Mucosa of descending colon (tissue), 3 donors: Measurements from ENCODE around the gene PTH1R. TPM values are rescaled to one million over a fixed set of nuclear protein-coding genes. Genes with fewer than 3 reads are reported as not detected.
A peak's percentile ranks its signal among the peaks of the same experiment; 100 is the strongest.

ENCODE experiments used
- ATAC-seq: fragments of 200-7000 bp; cut with Tn5 transposase; one replicate; pipeline ENCODE4 v1.9.1; 2020; ENCODE audit warnings: mild to moderate bottlenecking, moderate library complexity
- DNase-seq, 3 donors: peaks; one replicate each; pipeline ENCODE4 v3.0.0-alpha.2; 2020
- H3K36me3 ChIP-seq: fragments of 200-600 bp; one replicate; pipeline ENCODE4 v1.8.0; 2021; ENCODE audit warnings: low read depth, mild to moderate bottlenecking
- H3K4me1 ChIP-seq: fragments of 200-600 bp; one replicate; pipeline ENCODE4 v1.8.0; 2021; ENCODE audit warnings: low read depth, mild to moderate bottlenecking
- H3K4me3 ChIP-seq: fragments of 200-600 bp; one replicate; pipeline ENCODE4 v1.8.0; 2021; ENCODE audit warnings: mild to moderate bottlenecking
- H3K9me3 ChIP-seq: fragments of 200-600 bp; one replicate; pipeline ENCODE4 v1.8.0; 2021; ENCODE audit warnings: mild to moderate bottlenecking
- intact Hi-C, 2 donors: fragments of 100-400 bp; cut with DNase I in 1 of 2; cut with micrococcal nuclease in 1 of 2; formaldehyde crosslinking; loops; one replicate each; pipeline versions ENCODE4 v1.11.0 to v1.11.1; 2022; cut with DNase I, micrococcal nuclease
- total RNA-seq, 3 donors: library from RNA; stranded (reverse); fragmentation: NEBNext Ultra II Directional in 2 of 3; extraction: Animal tissue kit (Norgen Biotek cat#: 25700) in 2 of 3; gene quantifications; one replicate each; pipeline versions ENCODE4 v1.2.1 to v1.2.4, GENCODE V29; 2021 to 2023
- TF ChIP-seq, protein P1 (sequence below): fragments of 200-600 bp; IDR thresholded peaks from one replicate; pipeline ENCODE4 v1.8.0; 2022; ENCODE audit warnings: antibody characterized with exemption, mild to moderate bottlenecking
- donor health status: DM: no; HTN: no; CAD: no; lungs with moderate emphysema.
- donor health status: DM: no; HTN: no; CAD: no.
- donor health status: DM: no; HTN: yes; CAD: no.

PTH1R gene
- total RNA-seq, 3 donors from 2014 or later = 0.87 to 4.6 (median 1.9) TPM

DNA sequence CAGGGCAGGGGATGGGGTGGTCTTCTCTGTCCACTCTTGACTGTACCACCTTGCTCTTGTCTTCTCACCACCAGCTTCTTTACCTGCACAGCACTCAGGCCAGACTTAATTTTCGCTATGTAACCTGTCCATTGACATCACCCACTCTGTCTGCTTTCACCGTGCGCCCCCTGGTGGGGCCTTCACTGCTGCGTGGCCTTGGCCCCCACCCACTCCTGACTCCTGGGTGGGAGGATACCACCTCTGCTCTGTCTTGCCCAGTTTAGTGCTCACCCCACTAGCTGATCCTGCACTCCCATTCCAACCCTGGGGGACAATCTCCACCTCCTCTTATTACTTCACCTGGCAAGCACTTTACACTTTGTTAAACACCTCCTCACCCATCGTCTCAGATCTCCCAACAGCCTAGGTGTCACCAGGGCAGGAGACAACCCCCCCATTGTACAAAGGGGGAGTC is 17.7 kb downstream of the PTH1R start:
- H3K36me3 ChIP-seq = no peaks in the 10 kb centered on the region
- ATAC-seq (peak; percentile 50), DNase-seq (peak; percentile 57 to 86 (median 81))
- intact Hi-C loops = loop anchor here in 1 of 2 donors (10.0 kb wide), 1 partner anchor 190 kb away; the partner anchor contains the start of gene TMIE
- TF ChIP-seq, protein P1, sequence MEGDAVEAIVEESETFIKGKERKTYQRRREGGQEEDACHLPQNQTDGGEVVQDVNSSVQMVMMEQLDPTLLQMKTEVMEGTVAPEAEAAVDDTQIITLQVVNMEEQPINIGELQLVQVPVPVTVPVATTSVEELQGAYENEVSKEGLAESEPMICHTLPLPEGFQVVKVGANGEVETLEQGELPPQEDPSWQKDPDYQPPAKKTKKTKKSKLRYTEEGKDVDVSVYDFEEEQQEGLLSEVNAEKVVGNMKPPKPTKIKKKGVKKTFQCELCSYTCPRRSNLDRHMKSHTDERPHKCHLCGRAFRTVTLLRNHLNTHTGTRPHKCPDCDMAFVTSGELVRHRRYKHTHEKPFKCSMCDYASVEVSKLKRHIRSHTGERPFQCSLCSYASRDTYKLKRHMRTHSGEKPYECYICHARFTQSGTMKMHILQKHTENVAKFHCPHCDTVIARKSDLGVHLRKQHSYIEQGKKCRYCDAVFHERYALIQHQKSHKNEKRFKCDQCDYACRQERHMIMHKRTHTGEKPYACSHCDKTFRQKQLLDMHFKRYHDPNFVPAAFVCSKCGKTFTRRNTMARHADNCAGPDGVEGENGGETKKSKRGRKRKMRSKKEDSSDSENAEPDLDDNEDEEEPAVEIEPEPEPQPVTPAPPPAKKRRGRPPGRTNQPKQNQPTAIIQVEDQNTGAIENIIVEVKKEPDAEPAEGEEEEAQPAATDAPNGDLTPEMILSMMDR = peak; percentile 69
- no peaks in the 10 kb centered on the region for H3K9me3 ChIP-seq
- H3K4me1 ChIP-seq = peaks cover 10% of the 10 kb centered on the region
- no peak overlapping the region for H3K4me3 ChIP-seq

DNA sequence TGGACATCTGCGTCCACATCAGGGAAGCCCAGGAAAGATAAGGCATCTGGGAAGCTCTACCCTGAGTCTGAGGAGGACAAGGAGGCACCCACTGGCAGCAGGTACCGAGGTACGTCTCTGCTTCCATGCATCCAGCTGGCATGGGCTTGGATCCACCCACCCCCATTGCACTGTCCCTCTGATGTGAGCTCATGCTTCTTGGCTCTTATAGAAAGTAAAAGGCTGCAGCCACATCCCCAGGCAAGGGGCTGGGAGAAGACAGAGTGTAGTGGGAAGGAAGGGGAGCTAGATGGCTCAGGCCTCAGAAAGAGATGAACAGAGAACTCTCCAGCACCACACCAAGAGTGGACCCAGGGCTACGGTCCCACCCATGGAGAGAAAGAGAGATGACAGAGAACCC is 18.2 kb downstream of the PTH1R start:
- no peaks in the 10 kb centered on the region for H3K9me3 ChIP-seq
- ATAC-seq (no peak), DNase-seq (peak in 1 of 3 donors; percentile 17)
- no peak overlapping the region for H3K4me3 ChIP-seq
- TF ChIP-seq, protein P1 = no peak
- intact Hi-C loops = loop anchor here in 1 of 2 donors (10.0 kb wide), 1 partner anchor 191 kb away; the partner anchor contains the start of gene TMIE
- no peaks in the 10 kb centered on the region for H3K36me3 ChIP-seq
- peaks cover 10% of the 10 kb centered on the region for H3K4me1 ChIP-seq

DNA sequence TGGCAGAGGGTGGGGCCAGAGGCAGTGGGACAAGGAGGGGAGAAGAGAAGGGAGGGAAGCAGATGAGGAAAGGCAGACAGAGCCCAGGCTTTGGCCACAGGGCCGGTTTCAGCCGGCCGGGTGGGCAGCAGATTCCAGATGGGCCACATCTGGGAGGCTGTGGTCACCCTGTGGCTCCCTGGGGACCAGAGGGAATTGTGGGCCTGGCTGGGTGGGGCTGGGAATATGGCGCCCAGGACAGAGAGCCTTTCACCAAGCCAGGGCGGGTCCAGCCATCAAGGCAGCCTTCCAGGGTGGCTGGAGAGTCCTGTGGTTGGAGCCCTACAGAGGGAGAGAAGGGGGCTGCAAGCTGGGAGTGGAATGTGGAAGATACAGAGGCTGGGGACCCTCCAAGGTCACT is 18.9 kb downstream of the PTH1R start:
- peak in 1 of 3 donors; percentile 27 for DNase-seq
- peaks cover 10% of the 10 kb centered on the region for H3K4me1 ChIP-seq
- intact Hi-C loops = loop anchor here in 1 of 2 donors (10.0 kb wide), 1 partner anchor 192 kb away; the partner anchor contains the start of gene TMIE
- no peak overlapping the region for H3K4me3 ChIP-seq
- no peaks in the 10 kb centered on the region for H3K36me3 ChIP-seq
- no peak for ATAC-seq
- TF ChIP-seq, protein P1 = no peak
- H3K9me3 ChIP-seq = no peaks in the 10 kb centered on the region

DNA sequence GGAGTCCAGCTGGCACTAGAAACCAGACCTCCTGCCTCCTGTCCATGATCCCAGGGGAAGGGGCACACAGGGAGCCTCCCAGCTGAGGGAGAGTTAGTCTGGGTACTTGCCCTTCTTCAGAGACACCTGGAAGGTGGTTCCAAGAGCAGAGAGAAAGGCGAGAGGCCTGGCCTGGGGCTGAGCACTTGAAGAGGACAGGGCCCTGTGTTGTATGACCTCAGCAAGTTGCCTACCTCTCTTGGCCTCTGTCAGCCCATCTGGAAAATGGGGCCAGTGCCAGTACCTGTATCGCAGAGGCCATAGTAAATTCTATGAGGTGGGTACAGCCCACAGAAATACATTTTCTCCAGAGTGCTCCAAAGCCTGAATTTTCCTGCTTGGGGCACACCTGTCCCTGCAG is 19.5 kb downstream of the PTH1R start:
- intact Hi-C loops = loop anchor here in 1 of 2 donors (10.0 kb wide), 1 partner anchor 192 kb away; the partner anchor contains the start of gene TMIE
- ATAC-seq (no peak), DNase-seq (peak in 1 of 3 donors; percentile 23)
- TF ChIP-seq, protein P1 = no peak
- Histone ChIP-seq H3K4me1 (peaks cover 10% of the 10 kb centered on the region), H3K36me3 (no peaks in the 10 kb centered on the region), H3K4me3 (no peak overlapping the region), H3K9me3 (no peaks in the 10 kb centered on the region)

DNA sequence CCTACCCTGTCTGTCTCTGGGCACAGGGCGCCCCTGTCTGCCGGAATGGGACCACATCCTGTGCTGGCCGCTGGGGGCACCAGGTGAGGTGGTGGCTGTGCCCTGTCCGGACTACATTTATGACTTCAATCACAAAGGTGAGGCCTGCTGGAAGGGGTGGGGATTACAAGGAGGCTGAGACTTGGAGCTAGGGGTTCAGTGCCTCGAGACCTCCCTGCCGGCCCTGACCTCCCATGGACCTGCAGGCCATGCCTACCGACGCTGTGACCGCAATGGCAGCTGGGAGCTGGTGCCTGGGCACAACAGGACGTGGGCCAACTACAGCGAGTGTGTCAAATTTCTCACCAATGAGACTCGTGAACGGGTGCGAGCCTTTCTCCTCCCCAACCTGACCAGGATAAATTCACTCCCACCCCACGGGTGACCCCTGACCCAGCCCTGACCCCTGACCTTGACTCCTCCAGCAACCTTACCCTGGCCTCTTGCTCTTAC is 20.4 kb downstream of the PTH1R start:
- peak in 1 of 3 donors; percentile 40 for DNase-seq
- Histone ChIP-seq H3K36me3 (no peaks in the 10 kb centered on the region), H3K4me3 (no peak overlapping the region), H3K4me1 (peaks cover 3% of the 10 kb centered on the region), H3K9me3 (no peaks in the 10 kb centered on the region)
- TF ChIP-seq, protein P1 = no peak
- no peak for ATAC-seq
- intact Hi-C loops = loop anchor here in 1 of 2 donors (10.0 kb wide), 1 partner anchor 193 kb away; the partner anchor contains the start of gene TMIE
